IPS DF 19.7 (cell line): ENCODE measurements around the gene GTF2A1L.
"Not testable (repeated sequence)": the region's sequence is repeated elsewhere in the genome, so short reads cannot be mapped to it uniquely, and the experiment has no call there.

Source experiments
- DNase-seq: peaks from one replicate; pipeline ENCODE4 v3.0.0-alpha.2; 2013; ENCODE audit warnings: low read depth, low spot score

The GTF2A1L gene

DNA sequence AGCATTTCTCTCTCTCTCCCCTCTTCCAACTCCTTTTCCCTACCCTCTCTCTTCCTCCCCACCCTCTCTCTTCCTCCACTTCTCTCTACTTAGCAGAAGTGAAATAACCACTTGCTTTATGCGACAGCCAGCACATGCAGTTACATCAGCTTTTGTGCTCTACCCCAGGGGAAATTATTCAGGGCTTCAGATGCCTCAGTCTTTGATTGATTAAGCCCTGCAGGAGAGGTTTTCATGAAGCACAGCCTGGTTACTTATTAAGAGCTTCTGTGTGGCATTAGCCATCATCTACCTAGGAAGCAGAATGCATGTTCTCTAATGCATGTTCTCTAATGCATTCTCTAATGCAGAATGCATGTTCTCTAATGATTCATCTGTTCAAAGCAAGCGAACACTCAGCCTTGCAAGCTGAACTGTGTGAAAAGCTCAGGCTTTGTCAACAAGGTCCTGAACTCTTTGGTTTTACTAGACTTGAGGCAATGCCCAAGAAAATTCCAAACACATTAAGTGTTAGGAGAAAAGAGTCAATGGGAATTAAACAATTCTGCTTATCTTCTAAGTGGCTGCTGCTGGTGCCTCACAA, 81.8 kb downstream of the GTF2A1L start:
- no peak for DNase-seq

DNA sequence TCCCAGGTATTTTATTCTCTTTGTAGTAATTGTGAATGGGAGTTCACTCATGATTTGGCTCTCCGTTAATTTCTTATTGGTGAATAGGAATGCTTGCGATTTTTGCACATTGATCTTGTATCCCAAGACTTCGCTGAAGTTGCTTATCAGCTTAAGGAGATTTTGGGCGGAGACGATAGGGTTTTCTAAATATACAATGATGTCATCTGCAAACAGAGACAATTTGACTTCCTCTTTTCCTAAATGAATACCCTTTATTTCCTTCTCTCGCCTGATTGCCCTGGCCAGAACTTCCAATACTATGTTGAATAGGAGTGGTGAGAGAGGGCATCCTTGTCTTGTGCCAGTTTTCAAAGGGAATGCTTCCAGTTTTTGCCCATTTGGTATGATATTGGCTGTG, 86.0 kb downstream of the GTF2A1L start:
- not testable (repeated sequence) for DNase-seq

DNA sequence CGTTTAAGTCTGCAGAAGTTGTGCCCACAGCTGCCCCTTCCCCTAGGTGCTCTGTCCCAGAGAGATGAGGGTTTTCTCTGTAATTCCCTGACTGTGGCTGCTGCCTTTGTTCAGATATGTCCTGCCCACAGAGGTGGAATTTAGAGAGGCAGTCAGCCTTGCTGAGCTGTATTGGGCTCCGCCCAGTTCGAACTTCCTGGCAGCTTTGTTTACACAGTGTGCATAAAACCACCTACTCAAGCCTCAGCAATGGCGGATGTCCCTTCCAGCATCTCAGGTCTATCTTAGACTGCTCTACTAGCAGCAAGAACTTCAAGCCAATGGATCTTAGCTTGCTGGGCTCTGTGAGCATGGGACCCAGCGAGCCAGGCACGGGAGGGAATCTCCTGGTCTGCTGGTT, 89.8 kb downstream of the GTF2A1L start:
- DNase-seq = no peak

DNA sequence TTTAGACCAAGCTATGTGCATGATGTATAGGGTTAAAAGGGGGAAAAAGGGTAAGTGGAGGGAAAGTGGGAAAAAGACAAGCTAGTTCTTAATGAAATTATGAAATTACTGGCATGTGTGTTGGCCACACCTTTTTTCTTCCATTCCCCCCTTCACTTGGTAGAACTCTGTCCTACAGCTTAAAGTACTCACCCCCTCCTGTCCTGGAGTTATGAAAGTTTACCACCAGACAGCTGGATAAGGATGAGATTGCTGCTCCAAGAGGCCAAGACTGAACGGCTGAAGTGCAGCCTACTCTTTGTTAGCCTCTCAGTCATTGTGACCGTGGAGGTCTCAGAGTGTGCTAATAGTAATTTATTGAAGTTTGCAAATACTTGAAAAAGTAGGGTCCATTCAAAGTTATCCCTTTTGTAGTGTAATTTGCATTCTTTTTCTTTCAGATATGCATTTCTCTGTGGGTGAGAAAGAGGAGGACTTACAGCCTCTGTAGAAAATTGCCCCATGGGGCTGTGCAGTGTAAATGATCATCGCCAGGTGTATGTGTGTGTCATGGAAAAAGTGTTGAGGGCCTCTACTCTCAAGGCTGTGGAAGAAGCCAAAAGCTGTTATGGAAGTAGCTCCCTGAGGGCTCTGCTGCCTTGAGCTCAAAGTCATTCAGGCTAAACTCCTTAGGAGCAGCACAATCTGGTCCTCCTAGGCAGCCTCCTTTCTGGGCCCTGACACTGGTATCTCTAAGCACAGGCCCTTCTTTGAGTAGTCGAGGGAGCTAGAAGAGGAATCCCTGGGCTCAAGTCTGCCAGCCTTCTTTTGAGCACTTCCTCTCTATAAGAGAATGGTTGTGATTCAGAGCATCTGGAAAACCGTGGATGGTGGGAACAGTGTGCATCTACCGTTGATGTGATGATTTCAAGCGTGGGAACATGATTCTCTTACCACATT, 91.7 kb downstream of the GTF2A1L start:
- DNase-seq = no peak

DNA sequence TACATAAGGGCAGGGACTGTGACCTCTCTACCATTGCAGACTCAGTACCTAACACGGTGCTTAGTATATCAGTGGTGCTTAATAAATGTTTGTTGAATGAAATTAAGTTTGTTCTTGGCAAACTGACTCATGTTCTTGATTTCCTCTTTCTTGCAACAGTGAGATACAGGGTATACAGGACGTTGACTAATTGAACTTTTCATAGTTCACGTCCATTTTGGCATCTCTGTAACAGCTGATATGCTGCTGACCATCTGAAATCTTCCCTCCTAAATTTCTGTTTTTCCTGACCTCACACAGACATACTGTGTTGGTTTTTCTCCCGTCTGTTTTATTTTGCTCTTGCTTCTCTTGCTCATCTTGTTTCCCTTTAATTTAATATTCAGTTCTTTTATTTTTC, 93.7 kb downstream of the GTF2A1L start:
- no peak for DNase-seq

DNA sequence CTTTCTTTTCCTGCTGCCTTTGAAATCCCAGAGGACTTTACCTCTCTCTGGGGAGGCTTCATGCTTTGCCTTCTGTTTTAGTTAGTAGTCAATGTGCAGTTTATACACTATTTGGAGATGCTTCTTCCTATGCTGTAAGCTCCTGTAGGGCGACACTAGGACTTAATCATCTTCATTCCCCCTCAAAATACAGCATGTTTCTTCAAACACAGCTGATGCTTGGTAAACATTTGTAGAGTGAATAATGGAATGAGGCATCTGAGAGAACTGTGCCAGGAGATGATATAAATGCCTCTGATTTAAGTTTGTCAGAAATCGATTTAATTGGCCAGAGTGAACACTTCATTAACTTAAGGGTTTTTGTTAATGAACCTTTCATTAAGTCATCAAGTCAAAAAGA, 94.5 kb downstream of the GTF2A1L start:
- no peak for DNase-seq

DNA sequence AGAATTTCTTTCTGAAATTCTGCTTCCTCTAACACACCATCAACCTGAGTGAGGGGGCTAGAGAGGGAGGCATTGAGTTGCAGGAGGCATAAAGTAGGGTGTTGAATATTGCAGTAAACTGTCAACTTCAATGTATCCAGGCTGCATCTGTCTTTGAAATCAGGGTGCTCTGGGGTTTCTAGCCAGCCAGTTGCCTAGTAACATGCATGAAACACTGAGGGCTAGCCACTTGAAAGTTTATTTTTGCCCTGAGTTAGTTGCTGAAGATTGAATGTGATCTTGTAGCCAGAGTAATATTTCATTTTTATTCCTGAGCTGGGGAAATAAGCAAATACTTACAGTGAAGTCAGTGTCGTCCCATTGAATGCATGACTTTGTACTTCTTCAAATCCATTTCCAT, 96.0 kb downstream of the GTF2A1L start:
- no peak for DNase-seq

DNA sequence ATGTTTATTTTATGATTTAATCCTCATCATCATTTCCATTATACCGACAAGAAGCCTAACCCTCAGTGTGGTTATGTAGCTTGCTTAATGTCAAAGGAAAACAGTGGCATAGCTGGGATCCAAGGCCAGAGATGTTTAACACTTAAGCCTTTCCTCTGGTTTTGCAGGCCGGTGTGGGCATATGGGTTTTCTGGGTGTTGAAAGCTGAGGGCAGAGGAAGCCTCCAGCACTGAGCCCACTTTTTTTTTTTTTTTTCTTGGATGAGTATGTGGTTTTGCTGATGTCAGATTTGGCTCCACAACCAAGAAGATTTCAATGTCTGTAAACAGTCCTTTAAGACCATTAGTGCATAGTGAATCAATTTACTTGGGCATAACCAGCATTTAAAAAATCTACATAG, 96.6 kb downstream of the GTF2A1L start:
- no peak for DNase-seq

DNA sequence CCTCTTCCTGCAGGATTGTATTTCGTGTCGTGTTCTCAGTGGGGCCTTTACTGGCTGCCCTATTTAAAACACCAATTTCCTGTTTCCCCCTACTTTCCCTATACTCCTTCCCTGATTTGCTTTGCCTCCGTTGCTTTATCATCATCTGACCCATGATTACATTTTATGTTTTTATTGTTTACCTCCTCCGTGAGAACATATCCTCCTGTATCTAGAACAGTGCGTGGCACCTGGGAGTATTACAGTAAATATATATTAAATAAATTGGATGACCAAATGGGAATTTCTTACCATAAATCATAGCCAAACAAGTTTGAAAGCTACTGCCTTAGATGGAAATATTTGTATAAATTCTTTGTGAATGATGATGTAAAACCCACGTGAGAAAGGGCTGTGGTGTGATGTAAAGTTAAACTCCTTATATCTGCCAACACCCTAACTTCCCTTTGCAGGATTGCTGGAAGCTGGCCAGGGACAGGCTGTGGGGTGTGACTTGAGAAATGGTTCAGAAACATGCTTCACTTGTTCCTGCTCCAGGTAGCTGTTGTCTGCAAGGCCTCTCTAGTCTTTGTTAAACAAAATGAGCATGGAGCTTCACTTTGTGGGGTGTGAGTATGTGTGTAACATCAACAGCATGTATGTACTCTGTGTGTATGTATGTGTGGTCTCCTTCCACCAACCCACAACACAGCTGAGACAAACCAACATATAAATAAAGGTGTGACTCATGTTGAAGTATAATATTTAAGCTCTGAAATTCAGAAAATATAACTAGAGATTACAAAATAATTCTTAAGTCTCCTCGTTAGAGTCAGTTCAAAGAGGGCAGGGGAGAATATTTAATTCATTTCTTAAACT, 97.6 kb downstream of the GTF2A1L start:
- DNase-seq = no peak

DNA sequence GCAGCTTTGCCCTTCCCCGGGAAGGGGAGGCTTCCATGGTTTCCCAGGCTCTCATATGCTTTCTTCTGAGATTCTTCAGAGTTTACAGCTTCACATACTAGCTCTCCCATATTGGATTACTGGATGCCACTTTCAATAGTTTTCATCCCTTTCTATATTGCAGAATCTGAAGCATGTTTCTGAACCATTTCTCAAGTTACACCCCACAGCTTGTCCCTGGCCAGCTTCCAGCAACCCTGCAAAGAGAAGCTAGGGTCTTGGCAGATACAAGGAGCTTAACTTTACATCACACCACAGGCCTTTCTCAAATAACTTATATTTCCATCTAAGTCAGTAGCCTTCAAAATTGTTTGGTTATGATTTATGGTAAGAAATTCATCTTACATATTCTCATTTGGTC, 98.3 kb downstream of the GTF2A1L start:
- DNase-seq = no peak

DNA sequence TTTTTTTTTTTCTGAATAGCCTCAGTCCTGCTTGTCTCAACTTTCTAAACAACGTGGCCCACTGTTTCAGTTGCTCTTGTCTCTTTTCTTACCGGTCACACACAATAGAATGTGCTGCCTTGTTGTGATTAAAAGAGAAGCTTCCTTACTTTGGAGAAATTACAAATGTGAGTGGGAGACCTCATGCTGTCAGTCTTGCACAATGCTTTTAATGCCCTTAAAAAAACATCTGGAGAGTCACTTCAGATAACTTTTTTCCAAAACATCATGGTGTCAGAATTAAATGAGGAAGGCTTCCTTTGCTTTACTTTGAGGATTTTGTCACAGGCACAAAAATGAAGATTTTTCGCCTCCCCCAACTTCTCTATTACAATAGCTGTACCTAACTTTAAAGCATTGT, 100.2 kb downstream of the GTF2A1L start:
- no peak for DNase-seq

DNA sequence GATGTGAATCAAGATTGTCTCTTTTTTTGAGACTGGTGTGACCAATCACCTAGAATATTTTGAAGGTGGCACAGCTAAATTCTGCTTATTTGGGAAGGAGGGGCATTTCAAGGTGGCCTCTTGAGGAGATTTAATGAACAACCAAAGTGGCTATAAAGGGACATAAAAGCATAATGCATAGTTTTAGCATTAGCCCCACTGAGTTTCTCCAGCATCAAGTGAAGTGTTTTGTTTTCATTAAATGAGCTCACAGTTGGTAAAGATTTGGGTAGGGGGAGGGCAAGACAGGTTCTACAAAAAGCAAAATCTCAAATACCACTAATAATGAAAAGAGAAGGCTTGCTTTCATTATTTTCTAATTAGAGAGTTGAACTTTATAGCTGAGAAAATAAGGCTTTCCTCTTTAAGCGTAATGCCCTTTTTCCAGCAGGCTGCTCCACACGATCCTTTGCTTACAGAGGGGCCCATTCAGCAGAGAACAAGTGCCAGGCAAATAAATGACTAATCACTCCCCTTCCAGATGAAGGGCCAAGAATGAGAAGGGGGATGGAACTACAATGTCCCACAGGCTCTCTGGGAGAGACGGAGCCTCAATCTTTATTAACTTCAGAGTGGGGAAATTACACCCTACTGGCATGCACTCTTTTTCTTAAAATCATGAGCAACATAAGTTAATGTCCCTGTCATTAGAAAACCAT, 102.0 kb downstream of the GTF2A1L start:
- DNase-seq = no peak

DNA sequence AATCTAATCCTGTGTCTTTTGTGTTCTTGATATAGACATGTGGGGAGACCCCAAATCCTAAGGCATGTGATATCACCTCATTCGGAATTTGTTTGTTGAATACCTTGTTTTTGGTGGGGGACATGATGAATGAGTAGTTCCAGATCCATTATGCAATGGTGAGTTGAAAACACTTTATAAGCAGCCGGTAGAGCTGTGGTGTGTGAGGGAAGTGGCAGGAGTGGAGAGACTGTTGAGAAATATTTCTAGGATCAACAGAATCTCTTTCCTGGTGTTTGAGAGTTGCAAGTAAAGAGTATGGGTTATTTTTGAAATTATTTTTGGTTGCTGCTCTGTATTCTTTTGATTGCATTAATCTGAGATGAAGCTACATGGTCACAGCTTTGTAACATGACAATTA, 103.5 kb downstream of the GTF2A1L start:
- no peak for DNase-seq

DNA sequence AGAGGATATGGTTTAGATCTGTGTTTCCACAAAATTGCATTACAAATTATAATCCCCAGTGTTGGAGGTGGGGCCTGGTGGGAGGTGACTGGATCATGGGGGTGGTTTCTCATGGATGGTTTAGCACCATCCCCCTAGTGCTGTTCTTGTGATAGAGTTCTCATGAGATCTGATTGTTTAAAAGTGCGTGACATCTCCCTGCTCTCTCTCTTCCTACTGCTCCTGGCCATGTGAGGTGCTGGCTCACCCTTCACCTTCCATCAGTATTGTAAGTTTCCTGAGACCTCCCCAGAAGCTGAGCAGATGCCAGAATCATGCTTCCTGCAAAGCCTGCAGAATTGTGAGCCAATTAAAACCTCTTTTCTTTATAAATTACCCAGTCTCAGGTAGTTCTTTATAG, 104.7 kb downstream of the GTF2A1L start:
- no peak for DNase-seq

DNA sequence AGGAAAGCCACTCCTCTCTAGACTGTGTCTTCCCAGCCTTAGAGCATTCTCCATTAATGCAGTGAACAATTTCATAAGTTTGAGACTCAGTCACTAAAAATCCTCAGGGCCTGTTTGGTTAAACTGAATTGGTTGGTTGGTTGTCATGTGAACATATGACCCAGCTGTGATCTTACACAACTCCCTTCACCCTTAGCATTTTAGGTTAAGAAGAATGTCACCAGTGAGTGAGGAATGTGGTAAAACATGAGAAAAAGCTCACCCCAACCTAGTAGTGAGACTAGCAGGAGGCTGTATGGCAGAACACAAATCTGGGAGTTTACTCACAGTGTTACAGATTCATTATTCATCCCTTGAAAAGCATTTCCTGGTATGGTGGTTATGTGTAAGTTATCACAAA, 105.5 kb downstream of the GTF2A1L start:
- no peak for DNase-seq

DNA sequence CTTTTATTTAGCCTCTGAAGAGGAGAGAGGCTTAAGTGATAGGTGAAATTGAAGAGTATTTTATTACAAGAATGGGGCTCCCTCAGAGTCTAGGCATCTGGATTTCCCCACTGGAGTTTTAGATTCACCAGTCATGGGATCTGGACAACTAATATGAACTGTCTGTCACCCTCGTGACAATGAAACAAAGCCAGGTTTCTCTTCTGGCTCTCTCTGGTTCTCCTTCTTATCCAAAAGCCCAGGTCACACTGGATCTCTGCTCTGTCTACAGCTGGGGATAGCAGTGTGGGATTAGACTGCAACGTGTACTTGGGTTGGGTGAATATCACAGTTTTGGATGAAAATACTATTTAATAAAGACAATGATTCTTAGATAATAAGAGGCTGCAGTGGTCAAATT, 106.6 kb downstream of the GTF2A1L start:
- no peak for DNase-seq

DNA sequence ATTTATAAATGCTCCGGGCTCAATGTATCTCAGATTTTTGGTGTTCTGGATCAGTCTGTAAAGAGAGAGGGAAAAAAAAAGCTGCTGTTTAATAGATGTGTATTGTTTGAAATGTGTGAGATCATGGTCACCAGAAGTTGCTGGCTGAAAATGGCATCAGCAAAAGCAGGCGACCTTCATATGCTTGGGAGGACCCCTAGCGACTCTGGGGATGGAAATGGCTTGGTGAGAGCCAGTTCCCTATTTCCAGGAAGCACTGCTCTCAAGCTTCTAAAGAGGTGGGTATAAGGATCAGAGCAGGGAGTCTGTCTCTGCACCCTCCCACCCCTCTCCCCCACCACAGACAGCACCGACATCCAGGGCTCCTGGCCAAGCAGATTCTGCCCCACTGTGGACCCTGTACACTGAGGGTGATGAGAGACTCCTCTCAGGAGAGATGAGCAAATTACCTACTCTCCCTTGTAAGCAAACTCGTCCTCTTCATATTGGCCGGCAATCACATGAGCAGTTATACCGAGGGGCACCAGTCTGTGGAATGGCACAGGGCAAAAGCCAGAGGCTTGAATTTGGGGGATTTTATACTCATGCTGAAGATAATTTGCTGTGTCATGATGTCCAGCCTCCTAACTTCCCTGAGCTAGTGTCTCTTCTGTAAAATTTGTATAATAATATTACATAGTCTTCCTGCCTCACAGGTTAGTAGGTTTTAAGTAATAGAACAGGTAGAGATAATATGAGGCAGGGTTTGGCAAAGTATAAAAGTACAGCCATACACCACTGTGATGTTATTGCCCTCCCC, 108.2 kb downstream of the GTF2A1L start:
- DNase-seq = no peak

DNA sequence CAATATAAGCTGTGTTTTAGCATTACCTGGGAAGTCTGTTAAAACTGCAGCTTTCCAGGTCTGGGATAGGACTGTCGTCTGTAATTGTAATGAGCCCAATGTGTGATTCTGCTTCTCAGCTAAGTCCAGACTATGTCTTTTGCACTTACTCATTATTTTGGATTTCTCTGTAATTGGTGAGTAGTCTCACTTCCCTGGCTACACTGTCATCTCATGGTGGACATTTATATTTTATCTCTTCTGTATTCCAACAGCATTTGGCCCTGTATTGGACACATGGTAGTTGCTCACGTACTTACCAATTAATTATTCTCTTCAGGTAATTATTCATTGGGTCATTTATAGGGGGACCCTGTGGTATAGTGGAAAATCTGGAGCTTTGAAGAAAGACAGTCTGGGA, 109.9 kb downstream of the GTF2A1L start:
- no peak for DNase-seq

DNA sequence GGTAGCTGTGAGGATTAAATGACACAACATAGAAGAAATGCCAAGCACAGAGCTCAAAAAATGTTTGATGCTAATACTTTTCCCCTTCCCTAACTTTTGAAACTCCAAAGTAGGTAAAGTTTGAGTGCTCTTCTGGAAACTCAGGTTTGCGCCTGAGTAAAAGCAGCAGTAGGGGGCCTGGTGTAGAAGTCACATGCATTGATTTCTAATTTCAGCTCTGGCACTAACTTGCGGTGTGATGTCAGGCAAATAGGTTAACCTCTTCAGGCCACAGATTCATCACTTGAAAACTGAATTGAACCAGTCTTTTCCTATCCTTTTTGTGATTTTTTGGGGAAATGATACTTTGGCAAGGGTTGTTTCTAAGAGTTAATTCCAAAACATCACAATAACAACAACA, 110.6 kb downstream of the GTF2A1L start:
- DNase-seq = no peak

DNA sequence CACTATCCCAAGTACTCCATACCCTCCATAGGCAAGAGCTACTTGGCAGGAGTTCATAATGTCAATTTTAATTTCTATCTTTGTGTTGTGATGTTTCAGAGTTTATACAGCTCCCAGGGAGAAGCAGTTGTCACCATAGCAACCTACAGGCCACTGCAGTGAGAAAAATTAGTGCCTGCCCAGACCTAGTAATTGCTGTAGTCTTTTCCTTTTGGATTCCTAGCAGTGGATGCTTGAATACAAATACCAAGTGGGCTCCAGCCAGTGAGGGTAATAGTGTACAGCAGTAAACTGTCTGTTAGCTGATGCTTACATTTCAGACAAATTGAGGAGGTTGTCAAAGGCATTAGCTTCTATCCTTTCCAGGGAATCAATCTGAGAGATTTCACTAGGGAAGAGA, 111.2 kb downstream of the GTF2A1L start:
- DNase-seq = no peak
